GM20431 (cell line): ENCODE results near the gene GLI2.

Experiments used
- in situ Hi-C: fragments of 300-500 bp; cut with MseI, MboI; formaldehyde crosslinking; loops from one replicate; pipeline ENCODE4 v1.15.0; 2020; ENCODE audit warnings: low sequenced_read_pairs; ENCODE audit not compliant: unreplicated experiment

Gene GLI2

GRCh38 chr2:120735746-120736170 is at the start of gene GLI2:
GLI2 (plus strand) TSS chr2:120735868; CDS start chr2:120797321, 61,453 bp downstream.
- in situ Hi-C loops: no loop called here

GRCh38 chr2:120685974-120686297 is 49.7 kb upstream of the GLI2 start:
- in situ Hi-C loops: no loop called here

- in situ Hi-C loops: no loop called here
Measured at GRCh38 chr2:120686511-120687168, 49.0 kb upstream of the GLI2 start.

- in situ Hi-C loops: no loop called here
Measured at GRCh38 chr2:120687210-120687609, 48.5 kb upstream of the GLI2 start.

GRCh38 chr2:120690521-120690920 is 45.1 kb upstream of the GLI2 start:
- in situ Hi-C loops: loop anchor here (10.0 kb wide), 1 partner anchor 384 kb away; no protein-coding TSS in a partner anchor

- in situ Hi-C loops: loop anchor here (10.0 kb wide), 1 partner anchor 383 kb away; no protein-coding TSS in a partner anchor
Measured at GRCh38 chr2:120691410-120691809, 44.3 kb upstream of the GLI2 start.

- in situ Hi-C loops: loop anchor here (10.0 kb wide), 1 partner anchor 382 kb away; no protein-coding TSS in a partner anchor
Measured at GRCh38 chr2:120692691-120693090, 43.0 kb upstream of the GLI2 start.

- in situ Hi-C loops: loop anchor here (10.0 kb wide), 1 partner anchor 382 kb away; no protein-coding TSS in a partner anchor
Measured at GRCh38 chr2:120693121-120693520, 42.5 kb upstream of the GLI2 start.

GRCh38 chr2:120694034-120694433 is 41.6 kb upstream of the GLI2 start:
- in situ Hi-C loops: loop anchor here (10.0 kb wide), 1 partner anchor 381 kb away; no protein-coding TSS in a partner anchor

GRCh38 chr2:120697471-120697870 is 38.2 kb upstream of the GLI2 start:
- in situ Hi-C loops: loop anchor here (10.0 kb wide), 1 partner anchor 377 kb away; no protein-coding TSS in a partner anchor

GRCh38 chr2:120699292-120699691 is 36.4 kb upstream of the GLI2 start:
- in situ Hi-C loops: loop anchor here (10.0 kb wide), 1 partner anchor 376 kb away; no protein-coding TSS in a partner anchor

- in situ Hi-C loops: no loop called here
Measured at GRCh38 chr2:120700659-120701058, 35.0 kb upstream of the GLI2 start.

- in situ Hi-C loops: no loop called here
Measured at GRCh38 chr2:120701096-120701495, 34.6 kb upstream of the GLI2 start.

- in situ Hi-C loops: no loop called here
Measured at GRCh38 chr2:120701499-120701898, 34.2 kb upstream of the GLI2 start.

GRCh38 chr2:120702061-120702460 is 33.6 kb upstream of the GLI2 start:
- in situ Hi-C loops: no loop called here

GRCh38 chr2:120702801-120703200 is 32.9 kb upstream of the GLI2 start:
- in situ Hi-C loops: no loop called here

GRCh38 chr2:120703330-120703994 is 32.2 kb upstream of the GLI2 start:
- in situ Hi-C loops: no loop called here

- in situ Hi-C loops: no loop called here
Measured at GRCh38 chr2:120704696-120705095, 31.0 kb upstream of the GLI2 start.

- in situ Hi-C loops: no loop called here
Measured at GRCh38 chr2:120707816-120708215, 27.9 kb upstream of the GLI2 start.

GRCh38 chr2:120708944-120709607 is 26.6 kb upstream of the GLI2 start:
- in situ Hi-C loops: no loop called here

- in situ Hi-C loops: no loop called here
Measured at GRCh38 chr2:120709608-120710041, 26.0 kb upstream of the GLI2 start.
